ENCODE data around the gene TMEM62.

- TF ChIP-seq CTCF (IDR thresholded peaks at IDR 0.05) (no peak), POLR2A (IDR thresholded peaks at IDR 0.05) (no peak)
Measured at GRCh38 chr15:43126356-43126755, 7.0 kb upstream of the TMEM62 start.

All from body of pancreas (tissue), 4 donors.